ENCODE measurements around the gene ARFIP1.
"Not testable (repeated sequence)": the region's sequence is repeated elsewhere in the genome, so short reads cannot be mapped to it uniquely, and the experiment has no call there.

ARFIP1 gene

DNA sequence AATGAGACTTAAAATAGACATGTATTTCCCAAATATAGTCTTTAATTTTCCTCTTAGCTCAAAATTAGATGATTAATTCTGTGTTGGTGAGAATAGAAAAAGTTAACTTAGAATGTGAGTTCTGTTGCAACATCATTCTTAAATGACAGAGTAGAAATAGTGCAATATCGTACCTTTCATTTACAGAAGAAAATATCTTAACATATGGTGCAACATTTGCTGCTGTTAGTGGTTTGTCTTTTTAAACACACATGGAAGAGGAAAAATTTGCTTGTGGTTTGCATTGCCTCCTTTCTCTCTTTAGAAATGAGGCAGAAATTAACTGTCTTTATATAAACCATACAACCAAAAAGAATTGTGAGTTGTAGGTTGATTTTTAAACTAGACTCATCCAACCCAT lies 117.1 kb downstream of the ARFIP1 start:
- DNase-seq (ENCODE audit: low spot score): no peak

DNA sequence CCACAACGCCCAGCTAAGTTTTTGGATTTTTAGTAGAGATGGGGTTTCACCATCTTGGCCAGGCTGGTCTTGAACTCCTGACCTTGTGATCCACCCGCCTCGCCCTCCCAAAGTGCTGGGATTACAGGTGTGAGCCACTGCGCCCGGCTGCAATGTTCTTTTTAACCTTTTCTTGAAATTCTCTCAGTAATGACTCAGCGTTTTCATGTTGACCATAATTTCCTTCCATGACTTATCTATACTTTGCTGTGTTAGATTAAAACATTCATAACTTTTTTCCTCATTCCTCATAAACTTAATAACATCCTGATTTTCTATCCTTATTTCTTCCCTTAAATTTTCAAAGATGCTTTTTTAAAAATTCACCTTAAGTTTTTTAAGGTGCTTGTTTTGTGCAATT lies 118.4 kb downstream of the ARFIP1 start:
- not testable (repeated sequence) for DNase-seq (ENCODE audit: low spot score)

DNA sequence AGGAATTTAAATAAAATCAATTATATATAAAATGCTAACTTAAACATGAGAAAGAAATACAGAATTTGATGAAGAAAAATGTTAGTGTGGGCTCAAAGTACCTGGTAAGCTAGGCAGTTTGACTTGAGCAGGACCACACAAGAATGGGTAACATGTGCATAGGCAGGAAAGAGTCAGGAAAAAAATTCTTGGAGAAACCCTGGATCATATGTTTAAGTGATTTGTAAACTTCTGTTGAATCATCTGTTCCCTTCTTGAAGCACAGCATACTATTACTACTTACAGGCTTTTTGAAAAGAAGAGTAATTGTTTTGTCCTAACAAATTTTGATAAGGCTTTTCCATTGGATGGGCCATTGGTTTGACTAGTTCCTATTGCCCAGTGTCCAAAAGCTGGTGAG lies 118.9 kb downstream of the ARFIP1 start:
- DNase-seq (ENCODE audit: low spot score): no peak

DNA sequence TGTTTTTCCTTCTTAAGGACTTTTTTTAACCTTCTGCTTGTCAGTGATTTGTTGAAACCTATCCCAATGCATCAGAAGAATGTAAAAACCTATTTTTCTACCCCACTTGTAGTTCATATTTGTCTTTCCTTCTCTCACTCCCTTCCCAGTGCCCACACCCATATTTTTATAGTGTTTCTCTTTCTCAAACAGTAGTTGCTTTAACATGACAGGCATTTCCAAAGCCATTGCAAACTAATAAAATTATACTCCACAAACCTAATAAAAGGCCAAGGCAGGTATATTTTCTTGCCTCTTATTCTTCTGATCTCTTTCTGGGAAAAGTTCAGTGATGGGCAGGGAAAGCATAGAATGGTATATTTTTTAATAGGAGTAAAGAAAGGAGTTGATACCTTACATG lies 120.6 kb downstream of the ARFIP1 start:
- DNase-seq (ENCODE audit: low spot score): peak; percentile 22

DNA sequence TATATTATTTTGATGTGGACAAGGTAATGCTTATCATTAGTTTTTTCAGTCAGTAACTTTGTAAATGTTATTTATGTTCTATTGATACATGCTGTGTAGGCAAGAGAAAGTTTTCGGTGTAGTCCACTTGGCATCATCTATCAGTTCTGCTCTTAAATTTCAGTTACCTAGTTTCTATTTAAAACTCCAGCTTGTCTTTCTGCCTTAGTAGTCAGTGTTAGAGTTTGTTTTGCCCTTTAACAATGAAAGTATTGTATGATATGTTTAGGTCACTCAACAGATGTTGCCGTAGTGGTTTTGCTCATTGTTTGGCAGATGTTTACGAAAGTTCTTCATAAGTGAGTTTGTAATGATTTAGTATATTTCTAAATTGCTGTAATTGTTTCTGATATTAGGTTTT lies 121.5 kb downstream of the ARFIP1 start:
- no peak for DNase-seq (ENCODE audit: low spot score)

DNA sequence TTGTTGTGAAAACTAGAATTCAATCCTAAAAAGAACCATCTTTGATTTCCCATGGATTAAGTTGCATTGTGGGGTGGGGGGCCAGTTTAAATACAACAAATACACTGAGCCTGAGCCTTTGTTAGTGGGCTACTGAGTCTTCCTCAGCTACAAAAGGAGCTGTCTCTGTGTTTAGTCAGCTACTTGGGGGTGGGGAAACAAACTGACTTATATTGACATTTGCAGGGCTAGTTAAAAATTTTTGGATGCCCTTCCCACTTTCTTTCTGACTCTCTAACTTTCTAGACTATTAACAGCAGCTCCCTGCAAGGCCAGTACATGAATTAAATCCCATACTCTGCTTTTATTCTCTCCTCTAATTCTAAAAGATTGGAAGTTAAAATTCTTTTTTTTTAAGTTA lies 123.9 kb downstream of the ARFIP1 start:
- DNase-seq (ENCODE audit: low spot score): no peak

DNA sequence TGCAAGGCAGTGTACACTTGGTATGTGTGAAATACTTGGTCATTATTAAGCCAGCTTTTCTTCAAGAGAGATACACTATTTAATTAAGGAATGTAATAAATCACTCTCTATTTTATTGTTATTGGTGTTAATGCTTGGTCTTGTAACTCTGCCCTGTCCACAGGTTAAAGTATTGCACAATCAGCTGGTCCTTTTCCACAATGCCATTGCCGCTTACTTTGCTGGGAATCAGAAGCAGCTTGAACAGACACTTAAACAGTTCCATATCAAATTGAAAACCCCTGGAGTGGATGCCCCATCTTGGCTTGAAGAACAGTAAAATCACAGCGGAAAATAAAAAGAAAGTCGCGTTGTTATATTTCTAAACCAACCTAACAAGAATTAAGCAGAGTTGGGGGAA lies 130.1 kb downstream of the ARFIP1 start:
- DNase-seq (ENCODE audit: low spot score): no peak

DNA sequence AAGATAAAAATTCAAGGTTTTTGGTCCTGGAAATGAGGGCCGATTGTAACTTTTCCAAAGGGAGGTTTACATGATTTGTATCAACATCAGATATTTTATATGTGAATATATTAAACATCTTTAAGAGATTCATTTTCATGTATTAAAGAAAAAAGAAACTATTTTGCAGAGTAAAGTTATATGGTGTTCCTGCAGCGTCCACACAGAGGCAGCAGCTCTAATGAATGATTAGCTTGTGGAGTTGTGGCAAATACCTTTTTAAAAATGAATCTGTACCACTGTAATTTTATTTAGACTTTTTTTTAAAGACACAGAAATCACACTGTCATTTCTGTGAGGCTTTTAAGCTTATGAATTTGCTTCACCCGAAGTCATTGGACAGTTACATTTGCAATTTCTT lies 130.8 kb downstream of the ARFIP1 start:
- no peak for DNase-seq (ENCODE audit: low spot score)

DNA sequence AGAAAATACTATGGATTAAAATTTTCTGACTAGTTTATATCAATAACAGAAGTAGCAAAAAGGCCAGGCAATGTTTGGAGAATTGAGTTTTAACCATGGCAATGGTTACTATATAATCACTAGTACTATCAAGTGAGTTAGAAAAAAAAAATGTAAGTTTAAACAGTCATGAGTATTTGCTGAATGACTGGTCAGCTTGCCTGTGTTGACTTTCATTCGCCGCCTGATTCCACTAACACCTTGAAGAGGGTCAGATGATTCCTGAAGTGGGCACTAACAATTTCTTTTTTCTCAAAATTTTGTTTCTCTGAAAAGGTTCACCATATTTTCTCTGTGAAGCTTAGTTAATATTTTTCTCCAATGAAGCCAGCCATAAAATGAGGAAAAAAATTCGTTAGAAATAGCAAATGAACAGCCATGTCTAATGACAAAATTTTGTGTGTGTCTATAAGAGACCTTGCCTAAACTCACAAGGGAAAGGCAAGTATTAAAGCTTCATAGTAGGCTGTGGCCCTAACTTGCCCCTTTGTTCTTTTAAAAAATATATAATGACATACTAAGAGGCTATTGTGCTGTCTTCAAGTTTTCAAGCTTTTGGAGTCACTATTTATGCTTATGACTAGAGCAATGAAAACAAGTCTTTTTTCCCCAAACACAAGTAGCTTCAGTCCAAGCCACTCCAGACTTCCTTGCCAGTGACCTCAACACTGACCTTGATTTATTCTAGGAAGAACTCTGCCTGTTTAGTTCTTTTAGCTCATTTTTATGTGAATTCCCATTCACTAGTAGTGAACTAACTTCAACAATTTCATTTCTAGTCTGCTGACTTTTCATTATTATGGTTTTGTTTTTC lies 138.0 kb downstream of the ARFIP1 start:
- DNase-seq (ENCODE audit: low spot score): no peak

DNA sequence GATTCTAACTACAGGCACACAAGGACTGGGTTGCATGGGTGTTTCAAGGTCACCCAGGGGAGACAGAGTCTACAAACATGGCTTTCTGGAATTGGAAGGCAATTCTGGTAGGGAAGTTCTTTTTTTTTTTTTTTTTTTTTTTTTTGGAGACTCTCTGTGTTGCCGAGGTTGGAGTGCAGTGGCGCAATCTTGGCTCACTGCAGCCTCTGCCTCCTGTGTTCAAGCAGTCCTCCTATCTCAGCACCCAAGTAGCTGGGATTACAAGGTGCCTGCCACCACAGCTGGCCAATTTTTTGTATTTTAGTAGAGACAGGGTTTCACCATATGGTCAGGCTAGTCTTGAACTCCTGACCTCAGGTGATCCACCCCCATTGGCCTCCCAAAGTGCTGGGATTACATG lies 140.1 kb downstream of the ARFIP1 start:
- DNase-seq (ENCODE audit: low spot score): no peak

DNA sequence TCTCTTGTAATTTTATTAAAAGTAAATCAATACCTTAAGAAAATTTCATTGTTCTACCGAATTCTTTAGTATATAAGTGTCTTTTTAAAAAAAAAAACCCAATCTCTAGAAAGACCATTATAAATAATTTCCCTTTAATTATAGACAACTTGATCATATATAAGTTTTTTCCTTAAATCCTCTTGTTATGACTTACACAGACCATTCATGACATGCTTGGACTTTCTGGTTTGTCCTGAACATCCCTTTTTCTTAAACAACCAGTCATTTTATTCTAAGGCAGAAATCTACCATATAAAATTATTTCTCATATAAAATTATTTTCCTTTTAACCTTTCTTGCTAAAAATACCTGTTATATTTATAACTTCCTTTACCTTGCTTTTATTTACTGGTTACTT lies 141.0 kb downstream of the ARFIP1 start:
- DNase-seq (ENCODE audit: low spot score): no peak

DNA sequence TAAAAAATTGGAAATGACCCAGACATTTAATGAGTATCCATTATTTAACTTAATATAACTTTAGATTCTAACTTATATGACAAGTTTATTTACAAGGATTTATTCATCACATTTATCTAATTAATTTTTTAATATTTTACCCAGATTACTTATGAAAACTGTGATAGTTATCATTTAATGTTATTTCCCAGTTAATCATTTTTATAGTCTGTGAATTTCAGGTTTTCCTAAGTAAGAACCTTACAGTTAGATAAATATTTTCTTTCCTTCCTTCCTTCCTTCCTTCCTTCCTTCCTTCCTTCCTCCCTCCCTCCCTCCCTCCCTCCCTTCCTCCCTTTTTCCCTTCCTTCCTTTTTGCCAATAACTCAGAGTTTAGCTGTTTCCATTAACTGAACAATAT lies 141.5 kb downstream of the ARFIP1 start:
- DNase-seq (ENCODE audit: low spot score): no peak

DNA sequence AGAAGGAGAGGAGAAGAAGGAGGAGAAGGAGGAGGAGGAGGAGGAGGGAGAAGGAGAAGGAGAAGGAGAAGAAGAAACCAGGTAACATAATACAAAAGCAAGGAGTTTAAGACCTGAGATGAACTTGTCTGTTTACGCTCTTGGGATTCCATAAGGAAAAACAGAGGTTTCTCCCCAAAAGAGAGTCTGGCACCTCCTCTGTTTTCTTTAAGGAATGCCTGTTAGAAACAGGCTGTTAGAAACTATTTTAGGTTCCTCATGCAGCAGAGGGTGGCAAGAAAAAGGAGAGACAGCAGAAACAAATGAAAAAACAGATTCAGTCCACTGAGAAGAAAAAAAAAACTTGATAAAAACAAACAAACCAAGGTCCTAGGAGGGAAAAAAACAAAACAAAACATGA lies 146.1 kb downstream of the ARFIP1 start:
- no peak for DNase-seq (ENCODE audit: low spot score)

DNA sequence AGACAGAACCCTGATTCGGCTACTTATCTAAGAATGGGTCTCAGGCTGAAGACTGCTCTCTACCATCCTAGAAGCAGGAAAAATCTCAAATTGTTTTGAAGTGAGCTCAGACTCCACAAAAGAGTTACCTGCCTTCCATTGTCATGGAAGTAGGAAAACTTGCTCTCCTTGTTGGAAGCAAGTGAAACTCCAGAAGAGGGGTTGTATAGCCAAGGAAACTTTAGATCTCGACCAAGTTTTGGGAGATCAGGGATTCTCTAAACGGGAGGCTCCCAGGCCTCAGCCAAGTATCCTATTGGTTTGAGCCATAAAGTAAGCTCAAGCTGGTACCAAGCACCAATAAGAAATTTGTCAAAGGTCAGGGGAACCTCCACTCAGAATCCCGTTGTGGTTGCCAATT lies 147.2 kb downstream of the ARFIP1 start:
- DNase-seq (ENCODE audit: low spot score): no peak

DNA sequence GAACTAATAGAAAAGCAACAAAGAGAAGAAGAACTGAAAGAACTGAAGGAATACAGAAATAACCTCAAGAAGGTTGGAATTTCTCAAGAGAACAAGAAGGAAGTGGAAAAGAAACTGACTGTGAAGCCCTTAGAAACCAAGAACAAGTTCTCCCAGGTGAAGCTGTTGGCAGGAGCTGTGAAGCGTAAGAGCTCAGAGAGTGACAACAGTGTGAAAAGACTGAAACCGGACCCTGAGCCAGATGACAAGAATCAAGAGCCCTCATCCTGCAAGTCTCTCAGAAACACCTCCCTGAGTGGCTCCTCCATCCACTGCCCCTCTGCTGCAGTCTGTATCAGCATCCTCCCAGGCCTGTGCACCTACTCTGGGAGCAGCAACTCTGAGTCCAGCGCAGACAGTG lies 148.0 kb downstream of the ARFIP1 start:
- DNase-seq (ENCODE audit: low spot score): no peak

DNA sequence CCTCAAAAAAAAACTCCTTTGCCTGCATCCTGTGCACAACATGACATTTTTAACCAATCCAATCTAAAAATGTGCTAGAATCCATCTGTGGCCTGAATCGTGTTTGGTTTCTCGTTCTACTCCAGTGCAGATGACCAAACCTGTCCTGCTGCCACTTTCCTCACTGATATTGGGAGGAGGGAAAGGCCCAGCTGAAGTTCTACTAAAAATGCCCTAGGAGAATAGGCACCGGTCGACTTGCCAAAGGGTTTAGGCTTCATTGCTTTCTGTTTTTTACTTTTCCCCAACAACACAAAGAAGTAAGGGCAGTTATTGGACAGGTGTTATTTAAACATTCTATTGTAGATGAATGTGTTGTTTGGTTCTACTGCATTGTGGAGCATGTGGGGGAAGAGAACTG lies 148.5 kb downstream of the ARFIP1 start:
- DNase-seq (ENCODE audit: low spot score): no peak

DNA sequence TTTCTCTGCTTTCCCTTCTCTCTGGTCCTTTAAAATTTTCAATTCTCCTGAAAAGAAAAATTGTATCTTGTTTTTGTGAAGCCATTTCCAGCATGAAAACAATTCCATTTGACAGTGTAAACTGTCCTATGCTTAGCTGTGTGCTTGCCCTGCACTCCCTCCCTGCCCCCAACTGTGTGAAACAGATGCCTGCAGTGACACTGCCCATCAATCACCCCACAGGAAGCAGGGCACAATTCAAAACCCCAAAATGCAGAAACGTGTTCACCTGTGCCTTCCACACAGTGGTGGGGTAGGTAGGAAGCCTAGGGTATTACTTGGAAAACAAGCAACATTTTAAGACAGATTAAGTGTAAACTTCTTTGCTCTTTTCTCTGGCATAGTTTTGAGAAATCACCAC lies 150.1 kb downstream of the ARFIP1 start:
- DNase-seq (ENCODE audit: low spot score): no peak

DNA sequence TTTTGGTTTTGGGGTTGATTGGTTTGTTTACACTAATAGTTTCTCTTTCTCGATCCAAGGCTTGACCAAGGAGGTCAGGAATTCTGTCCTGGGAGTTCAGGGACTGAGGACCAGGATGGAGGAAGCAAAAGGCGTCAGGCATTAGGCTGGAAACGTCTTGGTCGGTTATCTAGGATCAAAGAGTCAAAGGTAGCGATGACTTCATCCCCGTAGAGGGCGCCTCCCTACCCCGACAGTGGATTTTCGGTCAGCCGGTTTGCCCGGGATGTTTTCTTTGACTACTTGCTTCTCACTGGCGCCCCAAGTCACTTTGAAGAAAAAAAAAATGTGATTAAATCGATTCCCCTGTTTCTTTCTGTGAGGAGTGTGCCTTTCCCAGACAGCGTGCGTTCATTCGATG lies 155.4 kb downstream of the ARFIP1 start:
- peak; percentile 66 for DNase-seq (ENCODE audit: low spot score)

DNA sequence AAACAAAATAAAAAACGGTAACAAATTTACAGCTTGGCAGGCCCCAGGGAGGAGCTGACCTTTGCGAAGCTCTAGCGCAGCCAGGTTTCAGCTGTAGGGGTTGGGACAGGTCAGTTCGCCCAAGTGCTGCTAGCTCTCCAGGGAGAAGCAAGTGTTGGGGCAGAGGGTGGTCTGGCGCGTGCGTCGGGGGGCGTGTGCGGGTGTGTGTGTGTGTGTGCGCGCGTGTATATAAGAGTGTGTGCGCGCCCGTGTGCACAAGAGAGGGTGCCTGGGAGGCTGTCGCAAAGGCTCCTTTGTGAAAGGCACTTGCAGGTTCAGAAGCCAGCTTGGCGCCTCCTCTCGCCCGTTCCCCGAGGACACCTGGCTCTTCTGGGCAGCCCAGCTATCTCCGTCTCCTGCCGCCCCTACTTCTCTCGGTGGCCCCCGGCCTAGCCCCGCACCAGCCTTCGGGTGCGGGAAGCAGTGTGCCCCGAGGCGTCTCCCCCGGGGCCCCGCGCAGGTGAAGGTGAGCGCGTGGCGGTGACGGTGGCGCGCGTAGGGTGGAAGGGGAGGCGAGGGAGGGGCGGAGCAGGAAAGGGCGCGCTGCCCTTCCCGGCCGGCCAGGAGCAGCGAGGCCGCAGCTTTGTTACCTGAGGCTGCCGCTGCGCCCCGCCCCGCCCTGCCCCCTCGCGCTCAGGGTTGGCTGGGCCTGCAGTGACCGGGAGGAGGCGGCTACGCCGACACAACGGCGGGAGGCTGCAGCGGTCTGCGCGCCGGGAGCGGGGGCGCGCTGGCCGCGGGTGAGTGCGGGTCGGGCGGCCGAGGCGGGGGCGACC lies 156.1 kb downstream of the ARFIP1 start, which contains the start of gene FHDC1:
Gene FHDC1, plus strand, starts transcription at position 693 of the 815 bp plus-strand sequence. CDS start 6,735 bp downstream, outside the sequence.
- DNase-seq (ENCODE audit: low spot score): peak; percentile 81

DNA sequence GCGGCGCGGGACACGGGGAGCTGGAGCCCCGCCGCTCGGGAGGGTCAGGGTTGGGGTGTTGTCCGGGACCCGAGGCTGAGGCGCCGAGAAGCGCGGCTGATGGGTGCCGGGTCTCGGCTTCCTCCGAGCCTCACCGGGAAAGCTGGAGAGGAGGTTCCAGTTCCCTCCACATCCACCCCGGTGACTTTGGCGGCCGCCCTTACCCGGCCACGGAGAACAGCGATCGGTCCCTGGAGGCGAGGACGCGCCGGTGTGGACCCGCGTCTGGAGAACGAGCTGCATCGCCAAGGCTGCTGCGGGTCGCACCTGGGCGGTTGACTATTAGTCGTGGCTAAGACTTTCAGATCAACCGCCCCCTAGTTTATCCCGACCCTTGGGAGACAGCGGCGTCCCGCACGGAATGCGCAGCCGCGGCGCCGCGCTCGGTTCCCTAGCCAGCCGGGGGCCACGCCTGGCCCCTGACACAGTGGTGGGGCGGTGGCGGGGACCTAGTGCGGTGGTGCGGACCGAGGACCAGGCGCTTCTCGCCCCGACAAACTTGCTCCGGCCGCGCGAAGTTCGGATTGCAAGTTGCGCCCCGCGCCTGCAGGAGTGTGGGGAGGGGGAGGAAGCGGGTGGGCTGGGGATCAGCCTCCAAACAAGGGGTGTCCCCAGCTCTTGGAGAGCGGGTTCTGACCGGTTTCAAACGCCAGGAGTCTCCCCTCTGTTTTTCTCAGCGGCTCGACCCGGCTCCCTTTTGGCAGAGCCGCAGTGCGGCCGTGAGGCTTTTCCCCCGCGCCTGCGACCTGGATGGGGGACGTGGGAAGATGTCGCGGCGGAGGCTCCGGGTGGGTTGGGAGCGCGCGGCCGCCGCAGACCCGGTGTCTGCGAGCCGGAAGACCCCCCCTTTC lies 156.9 kb downstream of the ARFIP1 start:
- peak; percentile 36 for DNase-seq (ENCODE audit: low spot score)

DNA sequence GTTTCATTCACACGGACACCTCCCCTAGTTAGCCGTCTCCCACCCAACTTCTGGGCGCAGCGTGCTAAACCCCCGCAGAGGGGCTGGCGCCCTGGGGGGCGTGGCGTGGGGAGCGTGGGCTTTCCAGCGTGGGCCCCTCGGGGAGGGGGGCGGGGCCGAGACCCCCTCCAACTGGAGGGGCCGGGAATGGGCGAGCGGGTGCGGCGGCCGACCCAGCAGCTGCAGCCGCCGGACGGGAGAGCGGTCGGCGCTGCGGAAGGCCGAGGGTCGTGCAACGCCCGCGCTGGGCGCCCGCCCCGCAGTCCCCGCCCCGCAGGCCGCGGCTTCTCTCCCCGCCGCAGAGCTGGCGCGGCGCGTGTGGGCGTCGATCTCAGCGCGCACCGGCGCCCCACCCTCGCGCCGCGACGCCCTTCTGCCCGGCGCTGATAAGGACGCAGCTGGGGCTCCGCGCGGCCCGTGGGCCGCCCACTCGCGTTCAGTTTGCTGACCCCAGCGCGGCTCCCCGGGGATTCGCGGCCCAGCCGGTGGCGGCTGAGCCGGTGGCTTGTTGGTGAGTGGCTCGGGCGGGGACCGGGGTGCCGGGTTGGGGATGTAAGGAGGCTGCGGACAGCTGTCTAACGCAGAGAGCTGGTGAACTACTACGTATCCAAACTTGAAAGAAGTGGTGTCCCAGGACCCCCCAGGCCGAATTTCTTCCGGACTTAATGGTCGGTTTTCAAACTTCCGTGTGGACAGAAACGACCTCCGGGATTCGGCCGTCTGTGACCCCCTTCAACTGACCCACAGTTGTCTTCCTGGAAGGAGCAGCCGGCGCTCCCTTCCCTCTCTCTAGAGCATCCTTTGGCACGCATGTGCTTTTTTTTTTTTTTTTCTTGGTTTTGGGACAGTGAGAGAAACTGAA lies 157.8 kb downstream of the ARFIP1 start:
- peak; percentile 55 for DNase-seq (ENCODE audit: low spot score)
